ENCODE data around the gene SQSTM1. TPM values are rescaled to one million over a fixed set of nuclear protein-coding genes. Genes with fewer than 3 reads are reported as not detected.

Gene SQSTM1
- total RNA-seq, 1 experiment from 2014 or later = 612 TPM

- DNase-seq (ENCODE audit: unreplicated experiment) = no peak
- POLR2A ChIA-PET = interaction anchor here (0.8 kb wide), 2 partner anchors 33 to 34 kb away, joined by 3 to 4 read pairs; partner anchors contain the start of gene MRNIP
- Mint-ChIP-seq H3K27ac (ENCODE audit: low read depth, unreplicated experiment) (peak overlapping the region; percentile 26), H3K27me3 (ENCODE audit: insufficient read depth, unreplicated experiment) (no peaks in the 10 kb centered on the region), H3K4me1 (ENCODE audit: insufficient read depth, unreplicated experiment) (peaks cover 41% of the 10 kb centered on the region), H3K9me3 (ENCODE audit: unreplicated experiment) (no peaks in the 10 kb centered on the region), H3K36me3 (ENCODE audit: insufficient read depth, unreplicated experiment) (peaks cover 90% of the 10 kb centered on the region), H3K4me3 (ENCODE audit: unreplicated experiment) (peak overlapping the region; percentile 94)
- TF ChIP-seq CTCF (IDR thresholded peaks at IDR 0.05; ENCODE audit: unreplicated experiment) = no peak
- intact Hi-C loops (cut with micrococcal nuclease) = no loop called here
- no TSS peak for BruUV-seq (replicated peaks)
- CTCF ChIA-PET = interaction anchor here (0.6 to 1.5 kb wide), 2 partner anchors 8 to 122 kb away, joined by 3 to 4 read pairs; no protein-coding TSS in a partner anchor
Observed at GRCh38 chr5:179823937-179824744, 3.4 kb downstream of the SQSTM1 start.

GRCh38 chr5:179824745-179825112, 4.0 kb downstream of the SQSTM1 start:
- H3K27ac Mint-ChIP-seq (ENCODE audit: low read depth, unreplicated experiment) = peak overlapping the region; percentile 26
- DNase-seq (ENCODE audit: unreplicated experiment) = no peak
- ChIA-PET POLR2A (interaction anchor here (0.8 kb wide), 2 partner anchors 32 to 34 kb away, joined by 3 to 4 read pairs; partner anchors contain the start of gene MRNIP), CTCF (interaction anchor here (0.6 kb wide), 1 partner anchor 27 kb away, joined by 3 read pairs; no protein-coding TSS in a partner anchor)
- no peaks in the 10 kb centered on the region for H3K27me3 Mint-ChIP-seq (ENCODE audit: insufficient read depth, unreplicated experiment)
- H3K9me3 Mint-ChIP-seq (ENCODE audit: unreplicated experiment) = no peaks in the 10 kb centered on the region
- peaks cover 42% of the 10 kb centered on the region for H3K4me1 Mint-ChIP-seq (ENCODE audit: insufficient read depth, unreplicated experiment)
- TF ChIP-seq CTCF (IDR thresholded peaks at IDR 0.05; ENCODE audit: unreplicated experiment) = no peak
- intact Hi-C loops (cut with micrococcal nuclease) = no loop called here
- peaks cover 94% of the 10 kb centered on the region for H3K36me3 Mint-ChIP-seq (ENCODE audit: insufficient read depth, unreplicated experiment)
- no TSS peak for BruUV-seq (replicated peaks)
- H3K4me3 Mint-ChIP-seq (ENCODE audit: unreplicated experiment) = peak overlapping the region; percentile 94

GRCh38 chr5:179825655-179826182, 5.0 kb downstream of the SQSTM1 start:
- DNase-seq (ENCODE audit: unreplicated experiment) = no peak
- Mint-ChIP-seq H3K27ac (ENCODE audit: low read depth, unreplicated experiment) (no peak overlapping the region), H3K27me3 (ENCODE audit: insufficient read depth, unreplicated experiment) (no peaks in the 10 kb centered on the region), H3K4me1 (ENCODE audit: insufficient read depth, unreplicated experiment) (peaks cover 35% of the 10 kb centered on the region), H3K9me3 (ENCODE audit: unreplicated experiment) (no peaks in the 10 kb centered on the region), H3K36me3 (ENCODE audit: insufficient read depth, unreplicated experiment) (peaks cover 96% of the 10 kb centered on the region), H3K4me3 (ENCODE audit: unreplicated experiment) (no peak overlapping the region)
- ChIA-PET POLR2A (interaction anchor here (0.6 to 1.0 kb wide), 2 partner anchors 12 to 39 kb away, joined by 3 to 5 read pairs; no protein-coding TSS in a partner anchor), CTCF (interaction anchor here (0.7 kb wide), 1 partner anchor 34 kb away, joined by 3 read pairs; no protein-coding TSS in a partner anchor)
- BruUV-seq (replicated peaks) = no TSS peak
- no peak for TF ChIP-seq CTCF (IDR thresholded peaks at IDR 0.05; ENCODE audit: unreplicated experiment)
- intact Hi-C loops (cut with micrococcal nuclease) = no loop called here

GRCh38 chr5:179827680-179828079, 7.0 kb downstream of the SQSTM1 start:
- no TSS peak for BruUV-seq (replicated peaks)
- no peak overlapping the region for H3K4me3 Mint-ChIP-seq (ENCODE audit: unreplicated experiment)
- CTCF ChIA-PET = interaction anchor here (0.6 kb wide), 1 partner anchor 55 kb away, joined by 4 read pairs; no protein-coding TSS in a partner anchor
- no peaks in the 10 kb centered on the region for H3K9me3 Mint-ChIP-seq (ENCODE audit: unreplicated experiment)
- POLR2A ChIA-PET = interaction anchor here (0.9 to 1.3 kb wide), 2 partner anchors 9 to 64 kb away, joined by 4 read pairs; no protein-coding TSS in a partner anchor
- H3K27ac Mint-ChIP-seq (ENCODE audit: low read depth, unreplicated experiment) = no peak overlapping the region
- H3K4me1 Mint-ChIP-seq (ENCODE audit: insufficient read depth, unreplicated experiment) = peaks cover 25% of the 10 kb centered on the region
- intact Hi-C loops (cut with micrococcal nuclease) = no loop called here
- peaks cover 100% of the 10 kb centered on the region for H3K36me3 Mint-ChIP-seq (ENCODE audit: insufficient read depth, unreplicated experiment)
- DNase-seq (ENCODE audit: unreplicated experiment) = no peak
- TF ChIP-seq CTCF (IDR thresholded peaks at IDR 0.05; ENCODE audit: unreplicated experiment) = no peak
- no peaks in the 10 kb centered on the region for H3K27me3 Mint-ChIP-seq (ENCODE audit: insufficient read depth, unreplicated experiment)

Data from MCF 10A (cell line).